OCI-LY1 (cell line): ENCODE results near the gene L3MBTL2.

Source experiments
- H2AFZ ChIP-seq: fragments of 200-600 bp; sonication (generic), shearing (Covaris generic); 2 replicates; pipeline ENCODE4 v1.6.0; 2014; ENCODE audit warnings: antibody characterized with exemption, mild to moderate bottlenecking, low read length
- H3F3A ChIP-seq: fragments of 200-600 bp; sonication (generic), shearing (Covaris generic); 2 replicates; pipeline ENCODE4 v1.6.0; 2014; ENCODE audit warnings: mild to moderate bottlenecking, antibody characterized with exemption, low read length, moderate library complexity; ENCODE audit not compliant: insufficient read depth
- H3K27ac ChIP-seq: fragments of 200-600 bp; sonication (generic); 2 replicates; pipeline ENCODE4 v1.5.1; 2014; ENCODE audit warnings: low read length, mixed run types, mild to moderate bottlenecking, low read depth; ENCODE audit not compliant: poor library complexity, severe bottlenecking
- H3K27me3 ChIP-seq: fragments of 200-600 bp; sonication (generic); 2 replicates; pipeline ENCODE4 v1.6.0; 2014; ENCODE audit warnings: antibody characterized with exemption, mild to moderate bottlenecking, low read length, moderate library complexity; ENCODE audit not compliant: insufficient read depth
- H3K36me3 ChIP-seq: fragments of 200-600 bp; sonication (generic); 2 replicates; pipeline ENCODE4 v1.6.1; 2014; ENCODE audit warnings: mild to moderate bottlenecking, antibody characterized with exemption, low read length, moderate library complexity, mixed read lengths; ENCODE audit not compliant: insufficient read depth
- H3K4me1 ChIP-seq: fragments of 200-600 bp; sonication (generic); 2 replicates; pipeline ENCODE4 v1.5.1; 2014; ENCODE audit warnings: mild to moderate bottlenecking, low read length, moderate library complexity; ENCODE audit not compliant: insufficient read depth, severe bottlenecking
- H3K4me2 ChIP-seq: fragments of 200-600 bp; sonication (generic), shearing (Covaris generic); 2 replicates; pipeline ENCODE4 v1.6.1; 2014; ENCODE audit warnings: low read length
- H3K4me3 ChIP-seq: fragments of 200-600 bp; sonication (generic); 2 replicates; pipeline ENCODE4 v1.5.1; 2014; ENCODE audit warnings: low read length, low read depth, mild to moderate bottlenecking, mixed read lengths; ENCODE audit not compliant: poor library complexity, severe bottlenecking
- H3K79me2 ChIP-seq: fragments of 200-600 bp; shearing (Covaris generic); 2 replicates; pipeline ENCODE4 v1.6.1; 2016; ENCODE audit warnings: mixed run types, low read length, mixed read lengths; ENCODE audit not compliant: insufficient read depth
- H3K9ac ChIP-seq: fragments of 200-600 bp; sonication (generic), shearing (Covaris generic); 2 replicates; pipeline ENCODE4 v1.6.1; 2014; ENCODE audit warnings: mild to moderate bottlenecking, low read length, mixed read lengths
- H3K9me2 ChIP-seq: fragments of 200-600 bp; sonication (generic), shearing (Covaris generic); 2 replicates; pipeline ENCODE4 v1.6.1; 2014; ENCODE audit warnings: low read depth, mild to moderate bottlenecking, low read length, mixed read lengths
- H3K9me3 ChIP-seq: fragments of 200-600 bp; shearing (Covaris generic); 2 replicates; pipeline ENCODE4 v1.6.1; 2014; ENCODE audit warnings: low read length, mixed read lengths
- H4K20me1 ChIP-seq: fragments of 200-600 bp; sonication (generic), shearing (Covaris generic); 2 replicates; pipeline ENCODE4 v1.6.0; 2016; ENCODE audit warnings: mild to moderate bottlenecking, low read length; ENCODE audit not compliant: insufficient read depth
- CTCF ChIP-seq: fragments of 200-600 bp; sonication (generic), shearing (Covaris generic); IDR thresholded peaks from 2 replicates; pipeline ENCODE4 v1.5.1; 2017; ENCODE audit warnings: mild to moderate bottlenecking, antibody characterized with exemption, low read length, moderate library complexity, mixed read lengths
- EZH2 ChIP-seq: fragments of 200-600 bp; sonication (generic), shearing (Covaris generic); IDR thresholded peaks from 2 replicates; pipeline ENCODE4 v1.8.0; 2017; ENCODE audit warnings: borderline replicate concordance, mixed run types, mild to moderate bottlenecking, antibody characterized with exemption, low read length, moderate library complexity, mixed read lengths

L3MBTL2 gene

GRCh38 chr22:41181349-41182241, 23.5 kb upstream of the L3MBTL2 start:
- H3K27ac ChIP-seq: no peak overlapping the region
- no peaks in the 10 kb centered on the region for H3K9me2 ChIP-seq
- H3K9ac ChIP-seq: no peak overlapping the region
- H3K79me2 ChIP-seq: no peaks in the 10 kb centered on the region
- no peak for TF ChIP-seq CTCF
- no peak for TF ChIP-seq EZH2
- no peaks in the 10 kb centered on the region for H3K27me3 ChIP-seq
- no peaks in the 10 kb centered on the region for H4K20me1 ChIP-seq
- H3K9me3 ChIP-seq: no peaks in the 10 kb centered on the region
- H3K36me3 ChIP-seq: peaks cover 40% of the 10 kb centered on the region
- no peaks in the 10 kb centered on the region for H3F3A ChIP-seq
- no peak overlapping the region for H2AFZ ChIP-seq
- H3K4me1 ChIP-seq: no peaks in the 10 kb centered on the region
- no peak overlapping the region for H3K4me2 ChIP-seq
- H3K4me3 ChIP-seq: no peak overlapping the region

DNA sequence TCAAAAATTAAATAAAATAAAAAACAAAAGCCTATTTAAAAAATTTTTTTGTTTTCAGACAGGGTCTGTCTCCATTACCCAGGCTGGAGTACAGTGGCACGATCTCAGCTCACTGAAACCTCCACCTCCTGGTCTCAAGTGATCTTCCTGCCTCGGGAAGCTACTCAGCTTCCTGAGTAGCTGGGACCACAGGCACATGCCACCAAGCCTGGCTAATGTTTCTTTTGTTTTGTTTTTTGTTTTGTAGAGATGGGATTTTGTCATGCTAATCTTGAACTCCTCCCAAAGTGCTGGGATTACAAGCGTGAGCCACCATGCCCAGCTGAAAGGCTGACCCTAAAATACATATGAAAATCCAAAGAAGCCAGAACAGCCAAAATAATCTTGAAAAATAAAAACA, 20.4 kb upstream of the L3MBTL2 start:
- no peaks in the 10 kb centered on the region for H3K27me3 ChIP-seq
- no peak overlapping the region for H3K4me3 ChIP-seq
- no peaks in the 10 kb centered on the region for H3K4me1 ChIP-seq
- no peaks in the 10 kb centered on the region for H3K79me2 ChIP-seq
- no peaks in the 10 kb centered on the region for H4K20me1 ChIP-seq
- peaks cover 13% of the 10 kb centered on the region for H3K36me3 ChIP-seq
- no peaks in the 10 kb centered on the region for H3K9me3 ChIP-seq
- TF ChIP-seq EZH2 (no peak), CTCF (no peak)
- no peak overlapping the region for H3K27ac ChIP-seq
- no peak overlapping the region for H2AFZ ChIP-seq
- no peak overlapping the region for H3K4me2 ChIP-seq
- H3F3A ChIP-seq: no peaks in the 10 kb centered on the region
- H3K9me2 ChIP-seq: no peaks in the 10 kb centered on the region
- no peak overlapping the region for H3K9ac ChIP-seq

DNA sequence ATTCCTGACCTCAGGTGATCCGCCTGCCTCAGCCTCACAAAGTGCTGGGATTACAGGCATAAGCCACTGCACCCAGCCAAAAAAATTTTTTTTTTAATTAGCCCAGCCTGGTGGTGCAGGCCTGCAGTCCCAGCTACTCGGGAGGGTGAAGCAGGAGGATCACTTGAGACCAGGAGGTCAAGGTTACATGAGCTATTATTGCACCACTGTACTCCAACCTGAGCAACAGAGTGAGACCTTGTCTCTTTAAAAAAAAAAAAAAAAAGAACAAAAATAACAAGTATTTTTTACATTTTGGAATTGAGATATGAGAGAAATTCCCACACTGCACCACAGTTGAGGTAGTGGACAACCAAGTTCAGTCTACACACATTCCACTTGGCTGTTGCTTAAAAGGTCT, 13.6 kb upstream of the L3MBTL2 start:
- no peak overlapping the region for H3K4me2 ChIP-seq
- no peak overlapping the region for H3K9ac ChIP-seq
- no peak overlapping the region for H3K27ac ChIP-seq
- peaks cover under 1% of the 10 kb centered on the region for H3K4me1 ChIP-seq
- no peaks in the 10 kb centered on the region for H3K9me2 ChIP-seq
- no peaks in the 10 kb centered on the region for H3F3A ChIP-seq
- no peak overlapping the region for H3K4me3 ChIP-seq
- no peaks in the 10 kb centered on the region for H3K27me3 ChIP-seq
- no peaks in the 10 kb centered on the region for H3K79me2 ChIP-seq
- no peak overlapping the region for H2AFZ ChIP-seq
- no peaks in the 10 kb centered on the region for H4K20me1 ChIP-seq
- no peaks in the 10 kb centered on the region for H3K9me3 ChIP-seq
- TF ChIP-seq EZH2: no peak
- no peak for TF ChIP-seq CTCF
- no peaks in the 10 kb centered on the region for H3K36me3 ChIP-seq
